MCF 10A (cell line): ENCODE measurements around the gene EPB41L1. TPM values are rescaled to one million over a fixed set of nuclear protein-coding genes. Genes with fewer than 3 reads are reported as not detected.
A peak's percentile ranks its signal among the peaks of the same experiment; 100 is the strongest.
"Not testable (repeated sequence)": the region's sequence is repeated elsewhere in the genome, so short reads cannot be mapped to it uniquely, and the experiment has no call there.

Source experiments
- BruUV-seq: library from RNA; stranded (reverse); fragments of 400-500 nt; replicated peaks from 2 replicates; lab custom pipeline; 2021; lab: Mats Ljungman, UMichigan
- CTCF ChIA-PET: fragments of 300-600 bp; sonication (Branson Sonifier 250); formaldehyde crosslinking; extraction: SDS; loops from one replicate; lab custom pipeline; 2021; ENCODE audit warnings: antibody characterized with exemption, inconsistent platforms; lab: Yijun Ruan, JAX
- POLR2A ChIA-PET: fragments of 300-600, 350-650 bp; sonication (Branson Sonifier 250); formaldehyde crosslinking; extraction: SDS; loops from one replicate; lab custom pipeline; 2020; ENCODE audit warnings: antibody characterized with exemption, inconsistent platforms; lab: Yijun Ruan, JAX
- DNase-seq: peaks from one replicate; pipeline ENCODE4 v3.0.0-alpha.2; 2018; ENCODE audit not compliant: unreplicated experiment
- H3K27ac Mint-ChIP-seq: one replicate; pipeline ENCODE4 v1.8.0; 2022; ENCODE audit warnings: mild to moderate bottlenecking, low read depth, mixed read lengths; ENCODE audit not compliant: unreplicated experiment
- H3K27me3 Mint-ChIP-seq: one replicate; pipeline ENCODE4 v1.8.0; 2022; ENCODE audit warnings: mixed read lengths; ENCODE audit not compliant: insufficient read depth, unreplicated experiment
- H3K36me3 Mint-ChIP-seq: one replicate; pipeline ENCODE4 v1.8.0; 2022; ENCODE audit warnings: mild to moderate bottlenecking, moderate library complexity, mixed read lengths; ENCODE audit not compliant: insufficient read depth, unreplicated experiment
- H3K4me1 Mint-ChIP-seq: one replicate; pipeline ENCODE4 v1.8.0; 2022; ENCODE audit warnings: mixed read lengths; ENCODE audit not compliant: insufficient read depth, unreplicated experiment
- H3K4me3 Mint-ChIP-seq: one replicate; pipeline ENCODE4 v1.8.0; 2022; ENCODE audit warnings: mild to moderate bottlenecking, moderate library complexity, mixed read lengths; ENCODE audit not compliant: unreplicated experiment
- H3K9me3 Mint-ChIP-seq: one replicate; pipeline ENCODE4 v1.8.0; 2022; ENCODE audit warnings: mixed read lengths; ENCODE audit not compliant: unreplicated experiment
- intact Hi-C: fragments of 100-400 bp; cut with micrococcal nuclease; formaldehyde crosslinking; loops from 2 replicates; pipeline ENCODE4 v1.14.1; 2022
- total RNA-seq: library from RNA; stranded (reverse); gene quantifications from 2 replicates; pipeline ENCODE4 v1.2.3, GENCODE V29; 2022
- TF ChIP-seq, protein P1 (sequence below): fragments of 200-600 bp; IDR thresholded peaks from one replicate; pipeline ENCODE4 v1.8.0; 2022; ENCODE audit warnings: antibody characterized with exemption, mild to moderate bottlenecking; ENCODE audit not compliant: unreplicated experiment

Gene EPB41L1
- total RNA-seq, 1 experiment from 2014 or later, result 10.1 TPM

DNA sequence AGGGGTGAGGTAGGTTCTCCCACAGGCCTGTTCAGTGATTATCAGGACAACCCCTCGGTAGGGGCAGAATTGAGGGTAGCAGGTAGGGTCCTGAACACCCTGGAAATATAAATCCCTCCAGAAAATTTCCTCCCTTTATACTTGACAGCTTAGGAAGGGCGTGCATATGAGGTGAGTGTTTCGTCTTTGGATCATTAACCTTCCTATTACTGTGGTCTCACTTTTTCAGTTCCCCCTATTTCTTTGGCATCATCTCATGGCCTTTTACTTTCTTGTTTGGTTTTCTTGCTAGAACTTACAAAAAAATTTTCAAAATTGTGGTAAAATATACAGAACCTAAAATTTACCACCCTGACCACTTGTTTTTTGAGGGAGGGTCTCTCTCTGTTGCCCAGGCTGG, 18.7 kb upstream of the EPB41L1 start:
- no peaks in the 10 kb centered on the region for H3K9me3 Mint-ChIP-seq
- H3K27ac Mint-ChIP-seq, result peak overlapping the region; percentile 7
- no peaks in the 10 kb centered on the region for H3K4me1 Mint-ChIP-seq
- H3K27me3 Mint-ChIP-seq, result no peaks in the 10 kb centered on the region
- BruUV-seq, result no TSS peak
- H3K36me3 Mint-ChIP-seq, result no peaks in the 10 kb centered on the region
- no peak overlapping the region for H3K4me3 Mint-ChIP-seq
- POLR2A ChIA-PET, result interaction anchor here (0.7 kb wide), 2 partner anchors 25 to 512 kb away, joined by 3 read pairs; no protein-coding TSS in a partner anchor
- DNase-seq, result no peak
- intact Hi-C loops, result loop anchor here (5.0 kb wide), 2 partner anchors 39 to 99 kb away; no protein-coding TSS in a partner anchor
- TF ChIP-seq, protein P1, sequence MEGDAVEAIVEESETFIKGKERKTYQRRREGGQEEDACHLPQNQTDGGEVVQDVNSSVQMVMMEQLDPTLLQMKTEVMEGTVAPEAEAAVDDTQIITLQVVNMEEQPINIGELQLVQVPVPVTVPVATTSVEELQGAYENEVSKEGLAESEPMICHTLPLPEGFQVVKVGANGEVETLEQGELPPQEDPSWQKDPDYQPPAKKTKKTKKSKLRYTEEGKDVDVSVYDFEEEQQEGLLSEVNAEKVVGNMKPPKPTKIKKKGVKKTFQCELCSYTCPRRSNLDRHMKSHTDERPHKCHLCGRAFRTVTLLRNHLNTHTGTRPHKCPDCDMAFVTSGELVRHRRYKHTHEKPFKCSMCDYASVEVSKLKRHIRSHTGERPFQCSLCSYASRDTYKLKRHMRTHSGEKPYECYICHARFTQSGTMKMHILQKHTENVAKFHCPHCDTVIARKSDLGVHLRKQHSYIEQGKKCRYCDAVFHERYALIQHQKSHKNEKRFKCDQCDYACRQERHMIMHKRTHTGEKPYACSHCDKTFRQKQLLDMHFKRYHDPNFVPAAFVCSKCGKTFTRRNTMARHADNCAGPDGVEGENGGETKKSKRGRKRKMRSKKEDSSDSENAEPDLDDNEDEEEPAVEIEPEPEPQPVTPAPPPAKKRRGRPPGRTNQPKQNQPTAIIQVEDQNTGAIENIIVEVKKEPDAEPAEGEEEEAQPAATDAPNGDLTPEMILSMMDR, result no peak
- CTCF ChIA-PET, result interaction anchor here (0.6 to 27.0 kb wide), 5 partner anchors 21 to 180 kb away, joined by 3 to 705 read pairs (median 4); no protein-coding TSS in a partner anchor

DNA sequence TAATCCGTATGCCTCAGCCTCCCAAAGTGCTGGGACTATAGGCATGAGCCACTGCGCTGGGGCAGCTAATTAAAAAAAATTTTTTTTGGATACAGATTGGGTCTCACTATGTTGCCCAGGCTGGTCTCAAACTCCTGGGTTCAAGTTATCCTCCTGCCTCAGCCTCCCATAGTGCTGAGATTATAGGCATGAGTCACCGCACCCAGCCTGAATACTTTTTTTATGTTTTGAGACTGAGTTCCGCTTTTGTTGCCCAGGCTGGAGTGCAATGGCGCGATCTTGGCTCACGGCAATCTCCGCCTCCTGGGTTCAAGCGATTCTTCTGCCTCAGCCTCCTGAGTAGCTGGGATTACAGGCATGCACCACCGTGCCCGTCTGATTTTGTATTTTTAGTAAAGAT, 17.2 kb upstream of the EPB41L1 start:
- not testable (repeated sequence) for BruUV-seq, H3K36me3 Mint-ChIP-seq, H3K4me1 Mint-ChIP-seq, H3K4me3 Mint-ChIP-seq, DNase-seq, H3K27ac Mint-ChIP-seq, H3K27me3 Mint-ChIP-seq, H3K9me3 Mint-ChIP-seq
- ChIA-PET POLR2A (interaction anchor here (1.2 to 4.5 kb wide), 4 partner anchors 23 to 147 kb away, joined by 3 to 92 read pairs (median 13); no protein-coding TSS in a partner anchor), CTCF (interaction anchor here (0.6 to 27.0 kb wide), 13 partner anchors 10 to 183 kb away, joined by 3 to 705 read pairs (median 5); partner anchors contain the start of gene SCAND1)
- intact Hi-C loops, result loop anchor here (5.0 kb wide), 2 partner anchors 40 to 100 kb away; no protein-coding TSS in a partner anchor

DNA sequence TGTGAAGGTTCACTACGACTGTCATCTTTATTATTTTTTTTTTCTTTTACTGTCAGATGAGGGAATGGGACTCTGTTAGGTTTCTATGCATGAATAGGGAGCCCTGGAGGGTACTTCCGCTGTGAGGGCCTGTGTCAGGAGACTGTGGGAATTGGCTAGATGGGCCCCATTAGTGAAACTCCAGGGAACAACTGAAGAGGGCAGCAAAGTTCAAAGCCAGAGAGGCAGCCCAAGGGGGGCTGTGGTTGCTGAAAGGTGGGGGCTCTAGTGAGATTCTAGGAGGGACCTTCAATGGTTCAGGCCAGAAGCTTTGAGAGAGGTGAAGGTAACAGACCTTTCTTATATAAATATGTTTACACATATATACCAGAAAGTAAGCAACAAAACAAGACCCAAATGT, 13.2 kb upstream of the EPB41L1 start:
- Mint-ChIP-seq H3K4me3 (no peak overlapping the region), H3K9me3 (no peaks in the 10 kb centered on the region), H3K36me3 (no peaks in the 10 kb centered on the region), H3K27ac (no peak overlapping the region), H3K27me3 (no peaks in the 10 kb centered on the region), H3K4me1 (peaks cover 5% of the 10 kb centered on the region)
- DNase-seq, result no peak
- TF ChIP-seq, protein P1, result no peak
- ChIA-PET POLR2A (interaction anchor here (0.5 to 0.9 kb wide), 2 partner anchors 266 to 310 kb away, joined by 3 read pairs; no protein-coding TSS in a partner anchor), CTCF (interaction anchor here (1.7 to 27.0 kb wide), 3 partner anchors 61 to 187 kb away, joined by 5 to 705 read pairs (median 36); partner anchors contain the start of gene SCAND1)
- intact Hi-C loops, result no loop called here
- no TSS peak for BruUV-seq

DNA sequence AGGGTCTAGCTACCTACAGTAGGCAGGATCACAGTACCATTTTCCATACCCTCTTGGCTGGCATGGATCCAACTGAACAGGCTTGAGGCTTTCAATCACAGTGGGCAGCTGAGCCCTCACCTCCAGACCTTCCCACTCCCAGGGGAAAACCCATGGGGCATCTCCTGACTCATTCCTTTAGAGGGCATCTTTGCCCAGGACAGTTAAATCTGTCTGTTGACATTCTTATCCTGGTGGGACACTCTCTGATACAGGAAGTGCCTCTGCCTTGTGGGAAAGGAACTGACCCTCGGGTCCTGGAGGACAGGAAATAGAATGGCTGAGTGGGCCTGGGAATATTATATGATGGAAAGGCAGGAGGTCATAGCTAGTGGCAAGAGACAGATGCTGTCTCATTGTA, 10.2 kb upstream of the EPB41L1 start:
- intact Hi-C loops, result no loop called here
- H3K27me3 Mint-ChIP-seq, result peaks cover 11% of the 10 kb centered on the region
- peaks cover 5% of the 10 kb centered on the region for H3K4me1 Mint-ChIP-seq
- H3K27ac Mint-ChIP-seq, result no peak overlapping the region
- no TSS peak for BruUV-seq
- no peaks in the 10 kb centered on the region for H3K36me3 Mint-ChIP-seq
- H3K9me3 Mint-ChIP-seq, result no peaks in the 10 kb centered on the region
- no peak overlapping the region for H3K4me3 Mint-ChIP-seq
- CTCF ChIA-PET, result interaction anchor here (0.8 to 27.0 kb wide), 9 partner anchors 12 to 296 kb away, joined by 3 to 705 read pairs (median 4); partner anchors contain the start of gene SCAND1
- TF ChIP-seq, protein P1, result no peak
- POLR2A ChIA-PET, result no interaction called here
- no peak for DNase-seq
